ENCODE data around the gene ITGBL1.

DNA sequence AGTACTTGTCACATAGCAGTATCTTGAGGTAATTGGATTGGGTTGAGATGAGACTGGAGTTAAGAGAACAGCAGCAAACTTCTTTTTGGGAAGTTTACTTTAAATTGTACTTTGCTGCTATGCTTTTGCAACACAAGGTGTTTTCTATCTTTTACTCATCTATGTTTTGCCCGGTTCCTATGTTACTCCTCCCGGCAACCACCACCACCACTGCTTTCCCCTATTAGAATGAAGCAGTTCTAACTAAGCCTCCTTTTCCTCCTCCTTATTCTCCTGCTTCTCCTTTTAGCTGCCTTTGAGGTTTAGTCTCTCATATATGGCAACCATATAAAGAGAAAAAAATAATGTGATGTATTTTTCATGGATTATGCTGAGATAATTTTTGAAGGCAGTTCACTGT lies 233.5 kb downstream of the ITGBL1 start:
- TF ChIP-seq, protein P1, sequence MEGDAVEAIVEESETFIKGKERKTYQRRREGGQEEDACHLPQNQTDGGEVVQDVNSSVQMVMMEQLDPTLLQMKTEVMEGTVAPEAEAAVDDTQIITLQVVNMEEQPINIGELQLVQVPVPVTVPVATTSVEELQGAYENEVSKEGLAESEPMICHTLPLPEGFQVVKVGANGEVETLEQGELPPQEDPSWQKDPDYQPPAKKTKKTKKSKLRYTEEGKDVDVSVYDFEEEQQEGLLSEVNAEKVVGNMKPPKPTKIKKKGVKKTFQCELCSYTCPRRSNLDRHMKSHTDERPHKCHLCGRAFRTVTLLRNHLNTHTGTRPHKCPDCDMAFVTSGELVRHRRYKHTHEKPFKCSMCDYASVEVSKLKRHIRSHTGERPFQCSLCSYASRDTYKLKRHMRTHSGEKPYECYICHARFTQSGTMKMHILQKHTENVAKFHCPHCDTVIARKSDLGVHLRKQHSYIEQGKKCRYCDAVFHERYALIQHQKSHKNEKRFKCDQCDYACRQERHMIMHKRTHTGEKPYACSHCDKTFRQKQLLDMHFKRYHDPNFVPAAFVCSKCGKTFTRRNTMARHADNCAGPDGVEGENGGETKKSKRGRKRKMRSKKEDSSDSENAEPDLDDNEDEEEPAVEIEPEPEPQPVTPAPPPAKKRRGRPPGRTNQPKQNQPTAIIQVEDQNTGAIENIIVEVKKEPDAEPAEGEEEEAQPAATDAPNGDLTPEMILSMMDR (IDR thresholded peaks at IDR 0.05; ENCODE audit: borderline replicate concordance, extremely low read depth, low read length, poor library complexity, severe bottlenecking): no peak
- TF ChIP-seq EZH2 (IDR thresholded peaks at IDR 0.05; ENCODE audit: borderline replicate concordance, low read depth, low read length, severe bottlenecking): no peak
